ENCODE results near the gene RARRES1. TPM values are rescaled to one million over a fixed set of nuclear protein-coding genes. Genes with fewer than 3 reads are reported as not detected.

The RARRES1 gene
- total RNA-seq, 1 experiment from 2014 or later = 0.81 TPM

- Histone ChIP-seq H3K27ac (ENCODE audit: insufficient read length, low read depth, low read length) (no peak overlapping the region), H3K23ac (ENCODE audit: insufficient read length, low read depth, low read length) (no peak overlapping the region), H3K23me2 (ENCODE audit: insufficient read length, low read depth, low read length, poor library complexity, severe bottlenecking) (no peaks in the 10 kb centered on the region), H2BK5ac (ENCODE audit: insufficient read length, low read length) (no peak overlapping the region), H4K20me1 (ENCODE audit: control insufficient read depth, insufficient read depth, insufficient read length) (no peaks in the 10 kb centered on the region), H3K56ac (ENCODE audit: insufficient read length, low read depth, low read length) (no peak overlapping the region), H4K5ac (ENCODE audit: insufficient read length, low read depth, low read length) (no peak overlapping the region), H3K4me2 (ENCODE audit: insufficient read depth, insufficient read length, low read length) (no peak overlapping the region), H3T11ph (ENCODE audit: low read length) (no peak overlapping the region), H3K4me1 (ENCODE audit: insufficient read depth, low read length) (no peaks in the 10 kb centered on the region), H3K27me3 (ENCODE audit: insufficient read depth, low read length) (no peaks in the 10 kb centered on the region), H2AFZ (ENCODE audit: low read length) (no peak overlapping the region), H2BK120ac (ENCODE audit: low read depth, low read length, poor library complexity, severe bottlenecking) (no peak overlapping the region), H4K8ac (replicated peaks; ENCODE audit: insufficient read length, low read depth, low read length) (no peak overlapping the region), H3K9ac (ENCODE audit: extremely low read depth, insufficient read length, low read length) (no peak overlapping the region), H2BK20ac (ENCODE audit: low read depth, low read length, poor library complexity, severe bottlenecking) (no peak overlapping the region), H3K14ac (ENCODE audit: insufficient read depth, low read length) (no peak overlapping the region), H3K9me3 (ENCODE audit: control insufficient read depth, low read depth, low read length) (no peaks in the 10 kb centered on the region), H3K79me1 (ENCODE audit: insufficient read depth, low read depth, low read length, poor library complexity, severe bottlenecking) (no peaks in the 10 kb centered on the region), H2BK15ac (ENCODE audit: low read depth, low read length) (no peak overlapping the region), H4K91ac (ENCODE audit: insufficient read length, low read depth, low read length) (no peak overlapping the region), H2AK5ac (ENCODE audit: insufficient read length, low read length) (no peak overlapping the region), H3K79me2 (ENCODE audit: insufficient read depth, low read length) (no peaks in the 10 kb centered on the region), H2BK12ac (ENCODE audit: insufficient read length, low read depth, low read length) (no peak overlapping the region), H3K18ac (ENCODE audit: insufficient read length, low read depth, low read length) (no peak overlapping the region), H3K4ac (ENCODE audit: low read depth, low read length) (no peak overlapping the region)
- H3K9me3 Mint-ChIP-seq = no peaks in the 10 kb centered on the region; a peak in 1 of 5 replicates
- no peak for DNase-seq
- no peak for TF ChIP-seq CTCF (conservative IDR thresholded peaks at IDR 0.05)
- no peak overlapping the region for H3K4me3 Mint-ChIP-seq
- no peaks in the 10 kb centered on the region for H3K27me3 Mint-ChIP-seq (ENCODE audit: low read depth)
- peaks cover 7% of the 10 kb centered on the region in 2 experiments for H3K4me1 Mint-ChIP-seq
- no peak overlapping the region for H3K27ac Mint-ChIP-seq
- no CpG with 5 or more reads among the region's 4 CpGs for WGBS (ENCODE audit: extremely low coverage, insufficient read length, low lambda C conversion rate)
- H3K36me3 Mint-ChIP-seq (ENCODE audit: insufficient read depth in 1 of 3, low read depth in 3 of 3) = no peaks in the 10 kb centered on the region
Observed at GRCh38 chr3:158762701-158763100, 30.4 kb upstream of the RARRES1 start.

All from H9 (cell line).